NCI-H524 treated with DMSO at 0.1 percent for 48 hours (cell line): ENCODE results near the gene SYNDIG1.
"Not testable (repeated sequence)": the region's sequence is repeated elsewhere in the genome, so short reads cannot be mapped to it uniquely, and the experiment has no call there.

Source experiments
- DNase-seq: peaks from one replicate; lab custom pipeline; 2025; lab: John Stamatoyannopoulos, UW

Gene SYNDIG1

GRCh38 chr20:24493661-24494459, 24.4 kb downstream of the SYNDIG1 start:
- no peak for DNase-seq

GRCh38 chr20:24494460-24494920, 25.1 kb downstream of the SYNDIG1 start:
- no peak for DNase-seq

- DNase-seq: no peak
These were observed 25.8 kb downstream of the SYNDIG1 start for GRCh38 chr20:24495266-24495665.

DNA sequence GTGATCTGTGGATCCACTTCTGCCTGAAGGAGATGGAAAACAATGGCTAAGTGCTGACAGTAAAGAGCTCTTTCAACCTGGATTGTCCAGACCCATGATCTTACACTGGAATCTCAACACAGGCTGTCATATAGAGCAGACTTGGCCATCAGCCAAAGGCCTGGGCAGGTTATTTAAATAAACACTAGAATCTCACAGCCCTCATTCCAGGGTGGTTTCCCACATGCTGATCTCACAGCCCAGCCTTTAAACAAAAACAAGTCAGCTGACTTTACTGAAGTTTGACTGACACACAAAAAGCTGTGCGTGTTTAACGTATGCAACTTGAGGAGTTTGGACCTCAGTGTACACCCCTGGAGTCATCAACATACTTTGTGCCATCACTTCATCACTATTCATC, 28.4 kb downstream of the SYNDIG1 start:
- DNase-seq: no peak

DNA sequence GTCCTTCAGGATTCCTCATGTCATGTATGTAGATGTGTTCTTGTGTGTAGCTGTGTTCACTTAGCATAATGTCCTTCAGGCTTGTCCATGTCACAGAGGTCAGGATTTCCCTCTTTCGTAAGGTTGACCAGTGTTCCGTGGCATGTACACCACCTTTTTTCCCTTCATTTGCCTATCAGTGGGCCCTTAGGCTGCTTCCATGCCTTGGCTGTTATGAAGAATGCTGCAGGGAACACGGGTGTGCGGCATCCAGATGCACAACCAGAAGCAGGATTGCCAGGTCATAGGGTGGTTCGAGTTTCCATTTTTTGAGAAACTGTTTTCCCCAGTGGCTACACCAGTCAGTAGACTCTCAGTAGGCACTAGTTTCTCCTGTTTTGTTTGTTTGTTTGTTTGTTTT, 29.2 kb downstream of the SYNDIG1 start:
- DNase-seq: no peak

GRCh38 chr20:24499472-24499871, 30.0 kb downstream of the SYNDIG1 start:
- no peak for DNase-seq

GRCh38 chr20:24501764-24502556, 32.5 kb downstream of the SYNDIG1 start:
- DNase-seq: no peak

GRCh38 chr20:24502661-24503060, 33.2 kb downstream of the SYNDIG1 start:
- DNase-seq: no peak

DNA sequence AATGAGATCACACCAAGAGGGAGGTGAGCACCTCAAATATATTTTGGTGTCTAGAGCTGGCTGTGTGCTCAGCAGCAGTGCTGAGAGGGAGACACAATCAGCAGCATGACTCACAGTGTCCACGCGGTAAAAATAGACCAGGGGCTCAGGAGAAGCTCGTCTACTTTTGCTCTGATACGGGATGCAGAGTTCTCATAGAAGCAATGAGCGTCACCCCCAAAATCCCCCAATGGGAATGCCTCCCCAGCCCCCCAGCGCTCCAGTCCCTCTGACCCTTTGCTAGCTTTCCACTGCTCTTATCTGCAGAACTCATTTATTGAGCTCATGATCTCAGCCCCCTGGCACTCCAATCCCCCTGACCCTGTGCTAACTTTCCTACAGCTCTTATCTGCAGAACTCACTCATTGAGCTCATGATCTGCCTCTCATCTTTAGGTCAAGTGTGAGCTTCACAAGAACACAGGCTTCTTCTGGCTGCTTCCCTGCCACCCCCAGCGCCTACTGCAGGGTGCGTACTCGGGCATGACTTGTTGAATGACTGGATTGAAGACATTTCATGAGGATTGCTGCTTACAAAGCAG, 34.0 kb downstream of the SYNDIG1 start:
- DNase-seq: no peak

DNA sequence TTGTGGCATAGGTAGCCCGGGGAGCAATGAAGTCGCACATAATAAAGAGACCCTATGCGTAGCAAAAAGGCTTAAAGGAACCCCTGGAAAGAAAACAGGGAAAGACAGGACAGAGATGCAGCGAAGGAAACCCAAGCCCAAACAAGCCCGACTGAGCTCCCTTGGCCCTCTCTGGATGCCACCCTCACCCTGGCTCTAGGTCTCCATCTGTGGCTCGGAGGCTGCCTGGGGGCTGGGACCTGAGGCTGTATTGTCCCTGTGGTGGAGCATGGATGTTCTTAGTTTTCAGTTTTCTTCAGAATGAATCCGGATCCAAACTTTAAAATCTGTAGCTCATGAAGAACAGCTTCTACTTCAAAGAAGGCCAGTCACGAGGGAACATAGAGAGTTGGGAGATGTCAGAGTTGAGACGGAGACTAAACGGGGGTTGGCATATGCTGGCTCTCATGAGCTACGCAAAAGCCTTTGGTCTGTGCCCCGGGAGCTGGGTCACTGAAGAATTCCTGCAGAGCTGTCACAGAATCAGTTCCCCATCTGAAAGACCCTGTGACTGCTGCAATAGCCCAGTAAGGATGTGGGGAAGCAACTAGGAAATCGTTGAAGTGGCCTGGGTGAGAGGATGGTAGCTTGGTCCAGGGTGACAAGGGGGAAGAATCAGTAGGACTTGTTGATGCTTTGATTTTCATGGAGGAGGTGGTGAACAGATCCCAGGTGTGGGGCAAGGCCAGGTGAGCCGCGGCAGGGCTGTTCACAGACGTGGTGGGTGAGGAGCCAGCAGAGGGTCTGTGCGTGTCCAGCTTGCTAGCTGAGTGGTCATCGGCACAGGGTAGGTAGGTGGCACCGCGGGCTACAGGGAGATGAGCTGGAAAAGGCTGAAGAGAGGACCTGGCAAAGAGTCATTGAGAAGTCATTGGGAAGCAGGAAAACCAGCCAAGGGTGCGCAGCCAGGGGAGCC, 35.2 kb downstream of the SYNDIG1 start:
- DNase-seq: no peak

DNA sequence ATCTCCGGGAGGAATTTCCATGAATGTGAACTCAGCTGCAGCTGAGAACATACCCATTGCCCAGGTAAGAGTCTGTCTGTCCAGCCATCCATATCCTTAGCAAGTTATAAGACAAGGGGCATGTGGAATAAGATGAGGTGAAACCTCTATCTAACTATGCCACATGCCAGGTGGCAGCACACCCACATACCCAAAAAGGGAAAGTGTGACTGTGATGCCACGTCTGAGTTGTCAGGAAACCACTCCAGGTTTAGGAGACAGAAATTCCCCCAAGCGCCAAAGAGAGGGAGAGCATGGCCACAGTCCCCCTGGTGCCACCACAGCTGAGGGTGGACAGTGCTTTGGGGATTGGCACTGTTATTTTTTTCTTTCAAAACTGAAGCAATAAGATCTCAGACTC, 36.7 kb downstream of the SYNDIG1 start:
- DNase-seq: no peak

DNA sequence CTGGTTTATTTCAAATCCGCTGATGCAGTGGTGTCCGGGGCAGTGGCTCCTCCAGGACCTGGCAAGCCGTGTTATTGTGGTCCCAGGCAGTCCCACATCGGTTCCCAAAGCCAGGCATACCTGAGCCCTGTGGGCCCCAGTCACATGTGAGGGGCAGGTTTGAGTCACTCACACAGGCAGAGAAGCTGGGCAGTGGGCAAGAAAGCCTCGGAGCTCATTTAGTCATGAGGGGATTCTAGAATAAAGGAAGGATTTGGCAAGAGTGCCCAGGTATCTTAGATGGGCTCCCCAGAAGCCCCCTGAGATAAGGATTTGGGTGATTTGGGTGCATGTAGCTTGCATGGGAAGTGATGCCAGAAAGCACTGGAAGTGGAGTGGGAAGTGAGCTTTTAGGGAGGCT, 37.3 kb downstream of the SYNDIG1 start:
- no peak for DNase-seq

DNA sequence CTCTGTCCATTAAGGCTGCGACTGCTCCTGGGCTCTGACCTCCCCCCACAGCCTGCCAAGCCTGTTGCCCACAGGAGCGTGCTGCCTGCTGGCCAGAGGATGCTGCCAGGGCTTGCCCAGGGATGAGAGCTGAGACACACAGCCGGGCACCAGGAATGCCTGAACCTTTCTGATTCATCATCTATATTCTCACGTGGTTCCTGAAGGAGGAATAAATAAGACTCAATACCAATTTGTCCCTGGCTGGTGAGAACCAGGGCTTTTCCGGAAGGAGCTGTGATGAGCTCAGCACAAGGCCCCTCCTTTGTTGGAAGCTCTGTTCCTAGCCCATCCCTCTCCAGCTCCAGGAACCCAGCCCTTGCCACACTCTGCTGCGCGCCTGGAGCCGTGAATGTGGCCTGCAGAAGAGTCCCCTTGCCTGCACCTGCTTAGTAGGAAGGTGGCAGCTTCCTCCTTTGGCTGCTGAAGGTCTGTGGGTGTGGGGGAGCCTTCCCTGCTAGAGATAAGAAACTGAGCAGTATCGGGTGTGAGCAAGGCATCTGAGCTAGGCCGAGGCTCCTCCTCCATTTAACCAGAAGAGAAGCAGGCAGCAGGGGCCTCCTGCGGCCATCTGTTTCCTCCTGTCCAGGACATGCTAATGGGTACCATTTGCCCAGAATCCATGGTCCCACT, 37.9 kb downstream of the SYNDIG1 start:
- DNase-seq: no peak

DNA sequence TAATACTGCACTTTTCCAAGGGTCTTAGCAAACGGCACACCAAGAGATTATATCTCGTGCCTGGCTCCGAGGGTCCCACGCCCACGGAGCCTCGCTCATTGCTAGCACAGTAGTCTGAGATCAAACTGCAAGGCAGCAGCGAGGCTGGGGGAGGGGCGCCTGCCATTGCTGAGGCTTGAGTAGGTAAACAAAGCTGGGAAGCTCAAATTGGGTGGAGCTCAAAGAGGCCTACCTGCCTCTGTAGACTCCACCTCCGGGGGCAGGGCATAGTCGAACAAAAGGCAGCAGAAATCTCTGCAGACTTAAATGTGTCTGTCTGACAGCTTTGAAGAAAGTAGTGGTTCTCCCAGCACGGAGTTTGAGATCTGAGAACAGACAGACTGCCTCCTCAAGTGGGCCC, 43.0 kb downstream of the SYNDIG1 start:
- not testable (repeated sequence) for DNase-seq

DNA sequence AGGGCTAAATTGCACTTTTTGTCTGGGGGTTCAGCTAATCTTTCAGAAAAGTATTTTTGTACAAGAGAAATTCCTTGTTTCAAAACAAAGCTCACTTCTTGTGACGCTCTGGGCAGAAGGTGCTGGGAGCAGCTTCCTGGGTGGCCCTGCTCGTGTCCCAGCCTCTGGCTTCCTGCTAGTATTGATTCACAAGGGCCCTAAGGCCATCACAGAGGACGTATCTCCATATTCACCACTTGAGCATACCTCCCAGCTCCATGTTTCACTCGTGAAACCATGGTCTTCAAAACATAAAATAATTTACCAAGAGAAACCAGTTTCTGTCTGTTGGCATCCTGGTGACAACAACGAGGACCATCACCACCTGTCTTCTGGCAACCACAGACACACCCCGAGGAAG, 49.1 kb downstream of the SYNDIG1 start:
- DNase-seq: no peak

DNA sequence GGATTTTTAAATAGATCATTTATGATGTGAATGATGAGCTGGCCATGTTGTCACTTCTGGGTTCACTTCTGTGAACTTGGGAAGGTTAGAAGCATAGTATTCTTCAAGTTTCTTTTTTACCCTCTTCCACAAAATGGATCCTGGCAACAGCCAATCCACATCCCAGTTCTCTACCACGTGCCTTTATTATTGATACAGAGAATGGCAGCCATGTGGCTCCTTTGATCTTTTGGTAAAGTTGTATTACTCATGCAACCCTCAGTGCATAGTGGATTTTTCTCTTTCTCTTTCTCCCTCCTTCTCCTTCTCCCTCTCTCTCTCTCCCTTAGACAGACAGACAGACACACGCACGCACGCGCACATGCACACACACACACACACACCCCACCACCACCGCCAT, 50.0 kb downstream of the SYNDIG1 start:
- DNase-seq: no peak

- no peak for DNase-seq
These were observed 51.6 kb downstream of the SYNDIG1 start for GRCh38 chr20:24521032-24521431.

DNA sequence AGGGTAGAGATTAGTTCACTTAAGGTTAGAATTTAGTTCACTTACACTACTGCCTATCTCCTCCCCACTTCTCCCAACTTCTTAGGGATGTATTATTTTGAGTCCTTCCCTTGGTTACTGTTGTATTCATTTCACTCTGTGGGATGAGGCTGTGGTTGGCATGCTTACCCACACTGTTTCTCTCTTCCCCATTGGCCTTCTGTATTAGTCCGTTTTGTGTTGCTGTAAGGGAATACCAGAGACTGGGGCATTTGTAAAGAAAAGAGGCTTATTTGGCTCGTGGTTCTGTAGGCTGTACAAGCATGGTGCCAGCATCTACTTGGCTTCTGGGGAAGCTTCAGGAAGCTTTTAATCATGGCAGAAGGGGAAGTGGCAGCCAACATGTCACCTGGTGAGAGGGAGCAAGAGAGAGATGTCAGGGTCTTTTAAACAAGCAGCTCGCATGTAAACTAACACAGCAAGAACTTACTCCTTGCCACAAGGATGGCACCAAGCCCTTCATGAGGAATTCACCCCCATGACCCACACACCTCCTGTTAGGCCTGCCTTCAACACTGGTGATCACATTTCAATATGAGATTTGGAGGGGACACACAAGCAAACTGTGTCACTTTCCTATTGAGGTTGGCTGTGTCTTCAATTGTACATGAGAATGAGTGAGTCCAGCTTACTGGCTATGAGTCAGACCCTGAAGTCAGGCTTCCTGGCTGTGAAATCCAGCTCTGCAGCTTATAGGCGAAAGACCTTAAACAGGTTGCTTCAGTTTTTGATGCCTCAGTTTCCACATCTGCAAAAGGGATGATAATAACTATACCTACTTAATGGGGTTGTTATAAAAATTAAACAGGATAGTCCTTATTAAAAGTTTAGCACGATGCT, 53.3 kb downstream of the SYNDIG1 start:
- no peak for DNase-seq

DNA sequence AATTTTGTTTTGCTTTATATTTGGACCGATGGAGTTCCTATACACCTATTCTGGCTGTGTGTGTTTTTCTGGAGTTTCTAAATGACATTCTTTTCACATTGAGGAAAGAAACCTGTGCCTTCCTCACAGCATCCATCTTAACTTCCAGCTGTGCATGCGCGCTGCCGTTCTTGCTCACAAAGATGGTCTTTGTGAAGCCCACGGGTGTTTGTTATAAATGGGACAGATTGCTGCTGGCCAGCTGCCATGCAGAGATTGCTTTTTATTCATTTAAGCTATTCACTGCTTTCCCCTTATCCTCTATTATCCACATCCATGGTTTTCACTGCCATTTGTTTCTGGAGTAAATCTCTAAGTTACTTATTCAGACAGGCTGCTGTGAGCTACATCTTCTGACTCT, 54.2 kb downstream of the SYNDIG1 start:
- no peak for DNase-seq
